HG03159 (cell line): ENCODE measurements around the gene CECR2.
A peak's percentile ranks its signal among the peaks of the same experiment; 100 is the strongest.

Source experiments
- ATAC-seq: cut with Tn5 transposase; IDR thresholded peaks from one replicate; pipeline ENCODE4 v1.9.1; 2021; ENCODE audit warnings: mild to moderate bottlenecking, moderate library complexity; ENCODE audit not compliant: unreplicated experiment

The CECR2 gene

GRCh38 chr22:17443405-17444203 lies 74.3 kb downstream of the CECR2 start:
- no peak for ATAC-seq

GRCh38 chr22:17444204-17444504 lies 74.9 kb downstream of the CECR2 start:
- ATAC-seq = no peak

- ATAC-seq = no peak
Observed at GRCh38 chr22:17446698-17447097, 77.4 kb downstream of the CECR2 start.

GRCh38 chr22:17451316-17451715 lies 82.1 kb downstream of the CECR2 start:
- ATAC-seq = no peak

GRCh38 chr22:17460895-17461294 lies 91.6 kb downstream of the CECR2 start:
- ATAC-seq = no peak

- no peak for ATAC-seq
Observed at GRCh38 chr22:17470880-17471500, 101.7 kb downstream of the CECR2 start.

GRCh38 chr22:17471886-17472535 lies 102.8 kb downstream of the CECR2 start:
- no peak for ATAC-seq

- no peak for ATAC-seq
Observed at GRCh38 chr22:17472932-17473331, 103.7 kb downstream of the CECR2 start.

GRCh38 chr22:17475318-17476230 lies 106.3 kb downstream of the CECR2 start:
- ATAC-seq = no peak

GRCh38 chr22:17476838-17477237 lies 107.6 kb downstream of the CECR2 start:
- ATAC-seq = no peak

GRCh38 chr22:17477391-17477833 lies 108.2 kb downstream of the CECR2 start:
- no peak for ATAC-seq

GRCh38 chr22:17479135-17479534 lies 109.9 kb downstream of the CECR2 start:
- ATAC-seq = no peak

GRCh38 chr22:17481424-17481823 lies 112.2 kb downstream of the CECR2 start:
- ATAC-seq = no peak

GRCh38 chr22:17483688-17484372 lies 114.6 kb downstream of the CECR2 start:
- ATAC-seq = peak; percentile 61

- no peak for ATAC-seq
Observed at GRCh38 chr22:17484608-17485007, 115.3 kb downstream of the CECR2 start.

- no peak for ATAC-seq
Observed at GRCh38 chr22:17486313-17486712, 117.1 kb downstream of the CECR2 start.

GRCh38 chr22:17486719-17487118 lies 117.5 kb downstream of the CECR2 start:
- ATAC-seq = no peak

GRCh38 chr22:17489101-17489500 lies 119.8 kb downstream of the CECR2 start:
- ATAC-seq = no peak

- ATAC-seq = no peak
Observed at GRCh38 chr22:17491090-17491640, 121.9 kb downstream of the CECR2 start.

- ATAC-seq = no peak
Observed at GRCh38 chr22:17492247-17492646, 123.0 kb downstream of the CECR2 start.
